OCI-LY3 (cell line): ENCODE results near the gene ZMYND10.

Source experiments
- H2AFZ ChIP-seq: fragments of 200-600, 300-600 bp; shearing (Covaris generic); 2 replicates; pipeline ENCODE4 v1.6.0; 2014; ENCODE audit warnings: antibody characterized with exemption, low read depth, low read length
- H3K27ac ChIP-seq: fragments of 200-600, 300-600 bp; sonication (generic); 2 replicates; pipeline ENCODE4 v1.5.1; 2014; ENCODE audit warnings: mild to moderate bottlenecking, low read length, moderate library complexity, mixed read lengths
- H3K27me3 ChIP-seq: fragments of 200-600, 300-600 bp; sonication (generic); 2 replicates; pipeline ENCODE4 v1.6.1; 2014; ENCODE audit warnings: low read depth, low read length, mixed read lengths
- H3K36me3 ChIP-seq: fragments of 200-600, 300-600 bp; sonication (generic); replicated peaks from 2 replicates; pipeline ENCODE3; 2014; ENCODE audit warnings: low read depth, low read length, mixed read lengths
- H3K4me1 ChIP-seq: fragments of 300-600, 200-600 bp; sonication (generic); 2 replicates; pipeline ENCODE4 v1.6.1; 2014; ENCODE audit warnings: low read length, mixed read lengths
- H3K4me2 ChIP-seq: fragments of 200-600, 300-600 bp; sonication (generic); 2 replicates; pipeline ENCODE4 v1.6.1; 2014; ENCODE audit warnings: low read length, mixed read lengths
- H3K4me3 ChIP-seq: fragments of 300-600, 200-600 bp; sonication (generic); 2 replicates; pipeline ENCODE4 v1.5.1; 2014; ENCODE audit warnings: antibody characterized with exemption, mild to moderate bottlenecking, low read length, moderate library complexity
- H3K79me2 ChIP-seq: fragments of 300-600, 200-600 bp; shearing (Covaris generic); 2 replicates; pipeline ENCODE4 v1.6.1; 2014; ENCODE audit warnings: mild to moderate bottlenecking, low read length, mixed read lengths
- H3K9ac ChIP-seq: fragments of 300-600, 200-600 bp; shearing (Covaris generic); 2 replicates; pipeline ENCODE4 v1.6.0; 2014; ENCODE audit warnings: mild to moderate bottlenecking, low read length, moderate library complexity
- H3K9me3 ChIP-seq: fragments of 200-600, 300-600 bp; shearing (Covaris generic); 2 replicates; pipeline ENCODE4 v1.6.1; 2014; ENCODE audit warnings: low read length, mixed read lengths; ENCODE audit not compliant: insufficient read depth
- H4K20me1 ChIP-seq: fragments of 200-600, 300-600 bp; sonication (generic); 2 replicates; pipeline ENCODE4 v1.6.1; 2016; ENCODE audit warnings: low read length, mixed read lengths; ENCODE audit not compliant: insufficient read depth
- EZH2phosphoT487 ChIP-seq: fragments of 200-600 bp; shearing (Covaris generic); IDR thresholded peaks from 2 replicates; pipeline ENCODE4 v1.6.1; 2018; ENCODE audit warnings: antibody characterized with exemption, mixed run types, low read depth
- TF ChIP-seq, protein P1 (sequence below): fragments of 200-600, 300-600 bp; sonication (generic); IDR thresholded peaks from 2 replicates; pipeline ENCODE4 v1.5.1; 2014; ENCODE audit warnings: antibody characterized with exemption, low read length, low read depth

Gene ZMYND10

DNA sequence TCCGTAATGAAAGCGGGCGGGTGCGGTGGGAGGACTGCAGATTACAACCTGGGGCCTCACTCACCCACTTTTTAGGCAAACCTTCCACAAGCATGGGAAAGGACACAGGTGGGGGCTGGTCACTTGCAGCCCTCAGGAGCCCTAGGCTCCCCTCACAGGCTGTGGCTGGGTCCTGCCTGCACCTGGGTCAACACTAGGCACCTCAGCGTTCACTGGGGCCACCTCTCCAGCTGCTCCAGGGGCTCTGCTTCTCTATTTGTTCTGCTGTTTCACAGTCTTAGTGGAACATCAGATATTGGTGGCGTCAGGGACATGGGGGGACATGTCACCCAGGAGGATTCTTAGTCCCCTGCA lies 43.9 kb upstream of the ZMYND10 start:
- Histone ChIP-seq H3K27me3 (no peaks in the 10 kb centered on the region), H3K4me3 (no peak overlapping the region), H3K9me3 (no peaks in the 10 kb centered on the region), H4K20me1 (no peaks in the 10 kb centered on the region), H2AFZ (no peak overlapping the region), H3K79me2 (no peaks in the 10 kb centered on the region), H3K27ac (no peak overlapping the region), H3K36me3 (no peaks in the 10 kb centered on the region), H3K4me1 (no peaks in the 10 kb centered on the region), H3K9ac (no peak overlapping the region), H3K4me2 (no peak overlapping the region)
- TF ChIP-seq, protein P1, sequence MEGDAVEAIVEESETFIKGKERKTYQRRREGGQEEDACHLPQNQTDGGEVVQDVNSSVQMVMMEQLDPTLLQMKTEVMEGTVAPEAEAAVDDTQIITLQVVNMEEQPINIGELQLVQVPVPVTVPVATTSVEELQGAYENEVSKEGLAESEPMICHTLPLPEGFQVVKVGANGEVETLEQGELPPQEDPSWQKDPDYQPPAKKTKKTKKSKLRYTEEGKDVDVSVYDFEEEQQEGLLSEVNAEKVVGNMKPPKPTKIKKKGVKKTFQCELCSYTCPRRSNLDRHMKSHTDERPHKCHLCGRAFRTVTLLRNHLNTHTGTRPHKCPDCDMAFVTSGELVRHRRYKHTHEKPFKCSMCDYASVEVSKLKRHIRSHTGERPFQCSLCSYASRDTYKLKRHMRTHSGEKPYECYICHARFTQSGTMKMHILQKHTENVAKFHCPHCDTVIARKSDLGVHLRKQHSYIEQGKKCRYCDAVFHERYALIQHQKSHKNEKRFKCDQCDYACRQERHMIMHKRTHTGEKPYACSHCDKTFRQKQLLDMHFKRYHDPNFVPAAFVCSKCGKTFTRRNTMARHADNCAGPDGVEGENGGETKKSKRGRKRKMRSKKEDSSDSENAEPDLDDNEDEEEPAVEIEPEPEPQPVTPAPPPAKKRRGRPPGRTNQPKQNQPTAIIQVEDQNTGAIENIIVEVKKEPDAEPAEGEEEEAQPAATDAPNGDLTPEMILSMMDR: no peak
- TF ChIP-seq EZH2phosphoT487: no peak

- Histone ChIP-seq H3K4me1 (no peaks in the 10 kb centered on the region), H3K4me3 (no peak overlapping the region), H3K27me3 (no peaks in the 10 kb centered on the region), H3K27ac (no peak overlapping the region), H3K79me2 (no peaks in the 10 kb centered on the region), H3K9me3 (no peaks in the 10 kb centered on the region), H4K20me1 (no peaks in the 10 kb centered on the region), H3K36me3 (no peaks in the 10 kb centered on the region), H2AFZ (no peak overlapping the region), H3K4me2 (no peak overlapping the region), H3K9ac (no peak overlapping the region)
- TF ChIP-seq EZH2phosphoT487: no peak
- TF ChIP-seq, protein P1: no peak; the same call in 1 of the 2 replicates
Observed at GRCh38 chr3:50388720-50389413, 43.3 kb upstream of the ZMYND10 start.

DNA sequence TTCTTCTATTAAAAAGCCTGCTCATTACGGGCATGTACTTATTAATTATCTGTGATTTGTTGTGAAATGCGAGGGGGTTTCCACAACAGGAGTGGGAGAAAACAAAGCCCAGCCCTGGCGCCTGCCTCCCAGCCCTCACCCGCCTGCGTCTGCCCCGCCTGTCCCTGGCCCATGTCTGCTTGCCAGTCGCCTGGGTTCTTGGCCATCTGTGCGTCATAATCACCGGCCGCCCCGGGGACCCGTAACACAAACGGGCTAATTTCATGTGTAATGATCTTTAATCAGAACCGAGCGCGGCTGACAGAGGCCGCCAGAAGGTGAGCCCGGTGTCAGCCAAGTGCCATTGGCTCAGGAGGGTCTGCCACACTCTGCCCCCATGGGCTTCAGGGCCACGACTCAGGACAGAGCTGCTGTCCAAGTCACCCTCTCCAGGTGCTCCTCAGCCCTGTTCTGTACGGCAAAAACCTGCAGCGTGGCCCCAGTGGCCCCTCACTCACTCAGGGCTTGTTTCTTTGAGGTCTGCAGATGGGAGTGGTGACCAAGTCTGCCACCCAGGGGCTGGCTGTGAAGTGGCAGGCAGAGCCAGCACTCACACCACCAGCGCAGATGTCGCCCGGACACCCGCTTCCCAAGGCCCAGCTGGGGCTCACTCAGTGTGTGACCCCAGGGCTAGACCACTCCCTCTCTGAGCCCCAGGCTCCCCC lies 42.6 kb upstream of the ZMYND10 start:
- no peaks in the 10 kb centered on the region for H4K20me1 ChIP-seq
- H3K9ac ChIP-seq: no peak overlapping the region
- no peak for TF ChIP-seq EZH2phosphoT487
- TF ChIP-seq, protein P1: peak; percentile 45
- H2AFZ ChIP-seq: no peak overlapping the region
- no peaks in the 10 kb centered on the region for H3K9me3 ChIP-seq
- no peaks in the 10 kb centered on the region for H3K27me3 ChIP-seq
- H3K4me1 ChIP-seq: no peaks in the 10 kb centered on the region
- no peaks in the 10 kb centered on the region for H3K79me2 ChIP-seq
- H3K4me2 ChIP-seq: no peak overlapping the region
- H3K36me3 ChIP-seq: no peaks in the 10 kb centered on the region
- H3K4me3 ChIP-seq: no peak overlapping the region
- H3K27ac ChIP-seq: no peak overlapping the region

DNA sequence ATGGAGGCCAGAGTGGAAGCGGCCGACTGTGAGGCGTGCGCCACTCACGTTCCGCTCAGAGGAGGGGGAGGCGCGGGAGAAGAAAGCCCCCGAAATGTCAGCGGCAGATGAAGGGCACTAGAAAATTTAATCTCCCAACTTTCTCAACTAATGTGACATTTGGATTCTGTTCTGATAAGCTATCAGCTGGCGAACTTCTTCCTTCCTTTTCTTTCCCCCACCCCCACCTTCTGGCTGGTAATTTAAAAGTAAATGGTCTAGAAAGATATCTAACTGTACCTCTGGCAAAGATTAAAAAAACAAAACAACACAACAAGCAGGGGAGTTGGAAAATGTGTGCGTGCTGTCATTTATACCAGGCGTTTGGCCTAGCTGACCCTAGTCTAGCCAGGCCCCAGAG lies 40.2 kb upstream of the ZMYND10 start:
- no peaks in the 10 kb centered on the region for H3K36me3 ChIP-seq
- no peaks in the 10 kb centered on the region for H3K9me3 ChIP-seq
- H3K4me1 ChIP-seq: no peaks in the 10 kb centered on the region
- no peak overlapping the region for H3K4me2 ChIP-seq
- TF ChIP-seq EZH2phosphoT487: no peak
- TF ChIP-seq, protein P1: no peak
- H3K9ac ChIP-seq: no peak overlapping the region
- H3K4me3 ChIP-seq: no peak overlapping the region
- no peaks in the 10 kb centered on the region for H4K20me1 ChIP-seq
- no peaks in the 10 kb centered on the region for H3K27me3 ChIP-seq
- H2AFZ ChIP-seq: no peak overlapping the region
- no peaks in the 10 kb centered on the region for H3K79me2 ChIP-seq
- H3K27ac ChIP-seq: no peak overlapping the region
